ENCODE measurements around the gene HECTD4. TPM values are rescaled to one million over a fixed set of nuclear protein-coding genes. Genes with fewer than 3 reads are reported as not detected.

Gene HECTD4
- total RNA-seq, 1 experiment from 2014 or later, result 51.3 TPM

- CTCF ChIA-PET, result no interaction called here
- Histone ChIP-seq H3K27me3 (ENCODE audit: control insufficient read depth, insufficient read depth, low read length) (no peaks in the 10 kb centered on the region), H3K36me3 (ENCODE audit: control insufficient read depth, insufficient read depth, low read length) (peaks cover 2% of the 10 kb centered on the region; the same call in 1 of the 2 replicates), H3K9me3 (ENCODE audit: control insufficient read depth, insufficient read depth, low read depth, low read length) (no peaks in the 10 kb centered on the region), H3K4me3 (ENCODE audit: low read depth in 2 of 2, low read length in 2 of 2) (no peak overlapping the region), H3K4me1 (ENCODE audit: control insufficient read depth, insufficient read depth, low read length) (no peaks in the 10 kb centered on the region), H3K27ac (ENCODE audit: low read length) (no peak overlapping the region)
- no peak for ATAC-seq
- BruUV-seq (replicated peaks), result no TSS peak
- POLR2A ChIA-PET, result no interaction called here
- intact Hi-C loops (cut with micrococcal nuclease; ENCODE audit: unreplicated experiment), result no loop called here
- TF ChIP-seq REST (IDR thresholded peaks at IDR 0.05; ENCODE audit: insufficient read depth in 1 of 2, low read depth in 2 of 2, low read length in 1 of 2), result no peak
- in situ Hi-C loops (cut with HindIII; ENCODE audit: low pct_unique_long_range_greater_than_20kb, low sequenced_read_pairs), result no loop called here
- DNase-seq (ENCODE audit: low read depth, low spot score), result no peak
Observed at GRCh38 chr12:112194601-112195247, 187.5 kb downstream of the HECTD4 start.

GRCh38 chr12:112192475-112192874 lies 189.8 kb downstream of the HECTD4 start:
- no peak for DNase-seq (ENCODE audit: low read depth, low spot score)
- intact Hi-C loops (cut with micrococcal nuclease; ENCODE audit: unreplicated experiment) (no loop called here), in situ Hi-C loops (cut with HindIII; ENCODE audit: low pct_unique_long_range_greater_than_20kb, low sequenced_read_pairs) (no loop called here)
- no TSS peak for BruUV-seq (replicated peaks)
- Histone ChIP-seq H3K27ac (ENCODE audit: low read length) (no peak overlapping the region), H3K4me1 (ENCODE audit: control insufficient read depth, insufficient read depth, low read length) (no peaks in the 10 kb centered on the region), H3K4me3 (ENCODE audit: low read depth in 2 of 2, low read length in 2 of 2) (no peak overlapping the region), H3K9me3 (ENCODE audit: control insufficient read depth, insufficient read depth, low read depth, low read length) (no peaks in the 10 kb centered on the region), H3K36me3 (ENCODE audit: control insufficient read depth, insufficient read depth, low read length) (peaks cover 2% of the 10 kb centered on the region; the same call in 1 of the 2 replicates), H3K27me3 (ENCODE audit: control insufficient read depth, insufficient read depth, low read length) (no peaks in the 10 kb centered on the region)
- no peak for TF ChIP-seq CTCF (IDR thresholded peaks at IDR 0.05)
- TF ChIP-seq TCF7L2 (IDR thresholded peaks at IDR 0.05; ENCODE audit: low read depth, low read length), result no peak
- TF ChIP-seq SIN3A (IDR thresholded peaks at IDR 0.05; ENCODE audit: borderline replicate concordance, insufficient read depth, low read depth, low read length), result no peak
- no peak for TF ChIP-seq POLR2AphosphoS5 (IDR thresholded peaks at IDR 0.05; ENCODE audit: low read depth, low read length)
- TF ChIP-seq REST (IDR thresholded peaks at IDR 0.05; ENCODE audit: insufficient read depth in 1 of 2, low read depth in 2 of 2, low read length in 1 of 2), result no peak
- ATAC-seq, result no peak
- ChIA-PET POLR2A (interaction anchor here (0.5 kb wide), 1 partner anchor 205 kb away, joined by 4 read pairs; no protein-coding TSS in a partner anchor), CTCF (interaction anchor here (0.6 kb wide), 1 partner anchor 313 kb away, joined by 6 read pairs; no protein-coding TSS in a partner anchor)

All from Panc1 (cell line).